MM.1S (cell line): ENCODE results near the gene NUMB.

ENCODE experiments used
- DNase-seq: peaks from one replicate; pipeline ENCODE4 v3.0.0-alpha.2; 2015
- H2AFZ ChIP-seq: fragments of 300-600 bp; sonication (generic); 2 replicates; pipeline ENCODE4 v1.6.0; 2016; ENCODE audit warnings: antibody characterized with exemption, low read length
- H3F3A ChIP-seq: fragments of 300-600 bp; sonication (generic); 2 replicates; pipeline ENCODE4 v1.6.1; 2016; ENCODE audit warnings: mild to moderate bottlenecking, antibody characterized with exemption, low read length, moderate library complexity, mixed read lengths; ENCODE audit not compliant: insufficient read depth
- H3K27ac ChIP-seq: fragments of 300-600 bp; sonication (generic); 2 replicates; pipeline ENCODE4 v1.5.1; 2016; ENCODE audit warnings: mild to moderate bottlenecking, low read length
- H3K27me3 ChIP-seq: fragments of 300-600 bp; sonication (generic); replicated peaks from 2 replicates; pipeline ENCODE4 v1.6.0; 2016; ENCODE audit warnings: low read length; ENCODE audit not compliant: insufficient read depth
- H3K36me3 ChIP-seq: fragments of 300-600 bp; sonication (generic); replicated peaks from 2 replicates; pipeline ENCODE4 v1.6.1; 2016; ENCODE audit warnings: mild to moderate bottlenecking, low read length, mixed read lengths; ENCODE audit not compliant: insufficient read depth
- H3K4me1 ChIP-seq: fragments of 300-600 bp; sonication (generic); 2 replicates; pipeline ENCODE4 v1.6.1; 2016; ENCODE audit warnings: low read length, mixed read lengths
- H3K4me2 ChIP-seq: fragments of 300-600 bp; sonication (generic); 2 replicates; pipeline ENCODE4 v1.6.0; 2016; ENCODE audit warnings: low read depth, low read length
- H3K4me3 ChIP-seq: fragments of 300-600 bp; sonication (generic); 2 replicates; pipeline ENCODE4 v1.5.1; 2016; ENCODE audit warnings: low read length, mixed read lengths
- H3K79me2 ChIP-seq: fragments of 300-600 bp; sonication (generic); 2 replicates; pipeline ENCODE4 v1.6.1; 2016; ENCODE audit warnings: mixed run types, low read length, mixed read lengths
- H3K9ac ChIP-seq: fragments of 300-600 bp; sonication (generic); 2 replicates; pipeline ENCODE4 v1.6.1; 2016; ENCODE audit warnings: low read length, mixed read lengths
- H3K9me2 ChIP-seq: fragments of 300-600 bp; sonication (generic); replicated peaks from 2 replicates; pipeline ENCODE4 v1.6.1; 2016; ENCODE audit warnings: mild to moderate bottlenecking, low read length, mixed read lengths; ENCODE audit not compliant: insufficient read depth
- H3K9me3 ChIP-seq: fragments of 300-600 bp; sonication (generic); replicated peaks from 2 replicates; pipeline ENCODE4 v1.6.1; 2016; ENCODE audit warnings: mild to moderate bottlenecking, low read length, mixed read lengths; ENCODE audit not compliant: insufficient read depth
- H4K20me1 ChIP-seq: fragments of 300-600 bp; sonication (generic); 2 replicates; pipeline ENCODE4 v1.6.1; 2016; ENCODE audit warnings: mild to moderate bottlenecking, low read length, moderate library complexity, mixed read lengths; ENCODE audit not compliant: insufficient read depth
- EZH2 ChIP-seq: fragments of 300-600 bp; sonication (generic); optimal IDR thresholded peaks from 2 replicates; pipeline ENCODE3; 2017; ENCODE audit warnings: low read depth, mild to moderate bottlenecking, antibody characterized with exemption, low read length, mixed read lengths
- EZH2phosphoT487 ChIP-seq: fragments of 300-600 bp; sonication (generic); IDR thresholded peaks from 2 replicates; pipeline ENCODE4 v1.6.1; 2018; ENCODE audit warnings: antibody characterized with exemption, low read length
- TF ChIP-seq, protein P1 (sequence below): fragments of 300-600 bp; sonication (generic); IDR thresholded peaks from 2 replicates; pipeline ENCODE4 v1.5.1; 2016; ENCODE audit warnings: antibody characterized with exemption, low read length, mixed read lengths

The NUMB gene

GRCh38 chr14:73250317-73250713 is 208.0 kb downstream of the NUMB start:
- Histone ChIP-seq H3K27ac (no peak overlapping the region), H4K20me1 (no peaks in the 10 kb centered on the region), H3K9me3 (no peaks in the 10 kb centered on the region), H3K4me1 (no peaks in the 10 kb centered on the region), H3K36me3 (no peaks in the 10 kb centered on the region), H3F3A (no peaks in the 10 kb centered on the region), H3K79me2 (no peaks in the 10 kb centered on the region), H3K9ac (no peak overlapping the region), H2AFZ (no peak overlapping the region), H3K4me3 (no peak overlapping the region), H3K4me2 (no peak overlapping the region), H3K9me2 (no peaks in the 10 kb centered on the region), H3K27me3 (no peaks in the 10 kb centered on the region)
- no peak for DNase-seq
- TF ChIP-seq EZH2phosphoT487 (no peak), EZH2 (no peak)
- TF ChIP-seq, protein P1, sequence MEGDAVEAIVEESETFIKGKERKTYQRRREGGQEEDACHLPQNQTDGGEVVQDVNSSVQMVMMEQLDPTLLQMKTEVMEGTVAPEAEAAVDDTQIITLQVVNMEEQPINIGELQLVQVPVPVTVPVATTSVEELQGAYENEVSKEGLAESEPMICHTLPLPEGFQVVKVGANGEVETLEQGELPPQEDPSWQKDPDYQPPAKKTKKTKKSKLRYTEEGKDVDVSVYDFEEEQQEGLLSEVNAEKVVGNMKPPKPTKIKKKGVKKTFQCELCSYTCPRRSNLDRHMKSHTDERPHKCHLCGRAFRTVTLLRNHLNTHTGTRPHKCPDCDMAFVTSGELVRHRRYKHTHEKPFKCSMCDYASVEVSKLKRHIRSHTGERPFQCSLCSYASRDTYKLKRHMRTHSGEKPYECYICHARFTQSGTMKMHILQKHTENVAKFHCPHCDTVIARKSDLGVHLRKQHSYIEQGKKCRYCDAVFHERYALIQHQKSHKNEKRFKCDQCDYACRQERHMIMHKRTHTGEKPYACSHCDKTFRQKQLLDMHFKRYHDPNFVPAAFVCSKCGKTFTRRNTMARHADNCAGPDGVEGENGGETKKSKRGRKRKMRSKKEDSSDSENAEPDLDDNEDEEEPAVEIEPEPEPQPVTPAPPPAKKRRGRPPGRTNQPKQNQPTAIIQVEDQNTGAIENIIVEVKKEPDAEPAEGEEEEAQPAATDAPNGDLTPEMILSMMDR: no peak

DNA sequence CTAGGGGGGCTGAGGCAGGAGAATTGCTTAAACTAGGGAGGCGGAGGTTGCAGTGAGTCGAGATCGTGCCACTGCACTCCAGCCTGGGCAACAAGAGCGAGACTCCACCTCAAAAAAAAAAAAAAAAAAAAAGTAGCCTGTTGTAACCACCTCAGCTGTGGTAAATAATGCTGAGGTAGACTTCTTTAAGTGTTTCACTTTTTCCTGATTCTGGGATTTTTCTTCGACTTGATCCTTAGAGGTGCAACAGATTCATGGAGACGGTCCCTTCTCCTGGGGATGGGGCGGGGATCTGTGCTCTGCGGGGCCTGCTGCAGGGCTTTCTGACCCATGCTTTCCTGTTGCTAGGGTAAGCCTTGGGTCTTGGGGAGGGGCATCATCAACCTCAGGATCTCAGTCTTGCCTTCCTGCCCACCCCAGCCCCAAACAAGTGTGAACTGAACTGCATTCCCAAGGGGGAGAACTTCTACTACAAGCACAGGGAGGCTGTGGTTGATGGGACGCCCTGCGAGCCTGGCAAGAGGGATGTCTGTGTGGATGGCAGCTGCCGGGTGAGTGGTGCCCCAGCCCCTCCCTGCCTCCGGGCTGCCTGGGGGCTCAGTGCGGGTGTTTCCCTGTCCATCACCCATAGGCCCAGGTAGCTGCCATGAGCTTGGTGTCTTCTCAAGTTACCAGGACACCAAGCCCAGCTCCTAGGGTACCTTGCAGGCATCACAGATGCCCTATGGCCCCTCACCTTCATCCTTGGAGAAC is 208.6 kb downstream of the NUMB start:
- Histone ChIP-seq H3K4me1 (no peaks in the 10 kb centered on the region), H3K4me3 (no peak overlapping the region), H3K36me3 (no peaks in the 10 kb centered on the region), H2AFZ (no peak overlapping the region), H4K20me1 (no peaks in the 10 kb centered on the region), H3K27ac (no peak overlapping the region), H3K4me2 (no peak overlapping the region), H3K9me2 (no peaks in the 10 kb centered on the region), H3K79me2 (no peaks in the 10 kb centered on the region), H3F3A (no peaks in the 10 kb centered on the region), H3K9me3 (no peaks in the 10 kb centered on the region), H3K9ac (no peak overlapping the region), H3K27me3 (no peaks in the 10 kb centered on the region)
- TF ChIP-seq, protein P1: no peak
- TF ChIP-seq EZH2phosphoT487 (no peak), EZH2 (no peak)
- DNase-seq: no peak

GRCh38 chr14:73249108-73249507 is 209.2 kb downstream of the NUMB start:
- no peak for TF ChIP-seq EZH2
- TF ChIP-seq, protein P1: no peak
- TF ChIP-seq EZH2phosphoT487: no peak
- Histone ChIP-seq H4K20me1 (no peaks in the 10 kb centered on the region), H3K27ac (no peak overlapping the region), H3K27me3 (no peaks in the 10 kb centered on the region), H3K4me1 (no peaks in the 10 kb centered on the region), H3K9me3 (no peaks in the 10 kb centered on the region), H2AFZ (no peak overlapping the region), H3K9me2 (no peaks in the 10 kb centered on the region), H3K4me3 (no peak overlapping the region), H3K4me2 (no peak overlapping the region), H3K79me2 (no peaks in the 10 kb centered on the region), H3F3A (no peaks in the 10 kb centered on the region), H3K36me3 (no peaks in the 10 kb centered on the region), H3K9ac (no peak overlapping the region)
- DNase-seq: no peak
